ENCODE results near the gene SPATA9.

The SPATA9 gene

DNA sequence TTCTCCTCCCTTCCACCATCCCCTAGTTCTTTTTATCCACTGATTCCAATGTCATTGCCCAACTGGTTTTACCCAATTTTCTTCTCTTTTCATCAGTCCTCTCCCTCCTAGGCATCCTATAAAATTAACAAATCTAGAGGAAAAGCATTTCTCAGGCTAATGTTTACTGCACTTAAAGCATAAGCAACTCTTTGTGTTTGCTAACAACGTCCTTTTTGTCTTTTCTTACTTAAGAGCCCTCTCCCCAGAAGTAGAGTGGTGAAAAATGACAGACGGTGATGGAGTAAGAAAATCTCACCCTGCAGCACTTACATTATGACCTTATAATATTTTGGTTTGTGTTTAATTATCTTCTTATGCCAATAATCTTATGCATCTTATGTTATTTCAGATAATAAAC, 1.6 kb upstream of the SPATA9 start:
- DNase-seq (no peak), ATAC-seq (replicated peaks) (no peak)
- H3K4me3 Mint-ChIP-seq, result no peak overlapping the region
- peaks cover 33 to 46% of the 10 kb centered on the region in 2 donors for H3K27me3 Mint-ChIP-seq
- no peaks in the 10 kb centered on the region for H3K36me3 Mint-ChIP-seq (ENCODE audit: insufficient read depth)
- no peaks in the 10 kb centered on the region for H3K9me3 Mint-ChIP-seq
- H3K27ac Mint-ChIP-seq, result no peak overlapping the region
- no peaks in the 10 kb centered on the region for H3K4me1 Mint-ChIP-seq (ENCODE audit: low read depth in 2 of 2)

DNA sequence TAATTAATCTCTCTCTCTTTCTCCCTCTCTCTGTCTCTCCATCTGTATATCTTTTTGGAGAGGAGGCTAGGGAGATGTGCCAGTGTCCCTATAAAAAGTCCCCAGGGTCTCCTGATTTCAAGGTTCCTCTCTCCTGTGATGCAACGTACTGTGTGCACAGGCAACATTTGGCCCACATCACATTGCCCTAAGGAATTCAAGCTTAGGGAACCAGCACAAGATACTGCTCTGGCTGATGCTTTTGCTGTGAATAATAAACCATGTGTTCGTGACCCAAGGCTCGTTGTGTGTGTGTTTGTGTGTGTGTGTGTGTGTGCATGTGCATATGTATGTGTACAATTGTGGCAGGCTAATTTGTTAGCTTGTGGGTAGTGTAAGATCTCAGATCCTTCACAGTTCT, 9.7 kb downstream of the SPATA9 start:
- ATAC-seq (replicated peaks) (no peak), DNase-seq (no peak)
- Mint-ChIP-seq H3K9me3 (no peaks in the 10 kb centered on the region), H3K4me3 (no peak overlapping the region), H3K36me3 (ENCODE audit: insufficient read depth) (no peaks in the 10 kb centered on the region), H3K4me1 (ENCODE audit: low read depth in 2 of 2) (no peaks in the 10 kb centered on the region), H3K27ac (no peak overlapping the region), H3K27me3 (peaks cover 11 to 14% of the 10 kb centered on the region in 2 donors)

DNA sequence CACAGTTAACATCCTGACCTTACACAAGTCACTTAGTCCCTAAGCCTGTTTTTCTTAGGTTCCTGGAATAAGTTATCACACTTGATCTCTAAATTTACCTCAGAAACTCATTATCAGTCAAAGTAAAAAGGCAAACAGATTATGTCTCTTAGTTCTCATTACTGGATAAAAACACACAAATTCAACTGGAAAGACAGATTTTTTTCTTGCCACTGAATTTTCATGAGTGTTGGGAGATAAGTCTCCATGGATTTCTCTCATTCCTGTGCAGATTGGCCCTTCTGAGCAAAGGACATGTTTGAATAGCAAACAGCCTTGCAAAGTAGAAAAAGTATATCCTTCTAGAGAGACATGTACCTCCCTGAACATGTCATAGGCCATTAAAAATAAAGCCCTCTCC, 10.2 kb downstream of the SPATA9 start:
- Mint-ChIP-seq H3K4me1 (ENCODE audit: low read depth in 2 of 2) (no peaks in the 10 kb centered on the region), H3K36me3 (ENCODE audit: insufficient read depth) (no peaks in the 10 kb centered on the region), H3K4me3 (no peak overlapping the region), H3K27me3 (peaks cover 11 to 14% of the 10 kb centered on the region in 2 donors), H3K27ac (no peak overlapping the region), H3K9me3 (no peaks in the 10 kb centered on the region)
- ATAC-seq (replicated peaks), result no peak
- no peak for DNase-seq

DNA sequence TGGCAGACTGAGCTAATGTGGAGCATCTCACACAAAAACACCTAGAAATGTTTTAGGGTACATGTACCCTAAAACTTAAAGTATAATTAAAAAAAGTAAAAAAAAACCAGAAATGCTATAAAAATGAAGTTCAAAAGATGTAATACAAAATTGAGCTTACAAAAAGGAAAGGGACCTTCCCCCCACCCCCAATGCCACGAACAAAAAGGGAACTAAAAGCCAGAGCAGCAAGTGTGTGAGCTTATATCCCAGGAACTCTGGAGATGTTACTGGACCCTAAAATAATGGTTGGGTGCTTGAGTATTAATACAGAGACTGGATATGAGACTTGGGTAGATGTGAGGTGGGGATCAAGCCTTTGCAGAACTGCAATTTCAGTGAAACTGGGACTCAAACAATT, 11.0 kb downstream of the SPATA9 start:
- H3K27ac Mint-ChIP-seq, result no peak overlapping the region
- H3K4me3 Mint-ChIP-seq, result no peak overlapping the region
- DNase-seq (no peak), ATAC-seq (replicated peaks) (no peak)
- H3K9me3 Mint-ChIP-seq, result no peaks in the 10 kb centered on the region
- peaks cover 6 to 8% of the 10 kb centered on the region in 2 donors for H3K27me3 Mint-ChIP-seq
- no peaks in the 10 kb centered on the region for H3K36me3 Mint-ChIP-seq (ENCODE audit: insufficient read depth)
- no peaks in the 10 kb centered on the region for H3K4me1 Mint-ChIP-seq (ENCODE audit: low read depth in 2 of 2)

DNA sequence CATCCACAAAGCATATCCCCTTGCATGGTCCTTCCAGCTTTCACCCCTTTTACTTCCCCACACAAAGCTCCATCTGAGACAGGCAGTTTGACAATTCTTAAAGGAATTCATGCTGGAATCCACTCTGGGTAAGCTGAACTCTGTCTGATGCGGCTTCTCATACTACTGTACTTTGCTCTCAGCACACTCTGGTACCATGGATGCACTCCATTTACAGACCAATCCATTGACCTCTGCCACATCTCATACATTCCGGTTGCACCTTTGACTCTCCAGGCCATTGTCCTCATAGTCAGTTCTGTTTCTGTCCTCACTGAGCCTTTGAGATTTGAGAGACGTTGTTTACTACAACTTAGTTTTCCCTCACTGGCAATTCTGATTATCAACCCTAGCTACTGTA, 12.2 kb downstream of the SPATA9 start:
- ATAC-seq (replicated peaks) (no peak), DNase-seq (no peak)
- Mint-ChIP-seq H3K4me3 (no peak overlapping the region), H3K9me3 (no peaks in the 10 kb centered on the region), H3K36me3 (ENCODE audit: insufficient read depth) (no peaks in the 10 kb centered on the region), H3K27me3 (no peaks in the 10 kb centered on the region), H3K4me1 (ENCODE audit: low read depth in 2 of 2) (no peaks in the 10 kb centered on the region), H3K27ac (no peak overlapping the region)

DNA sequence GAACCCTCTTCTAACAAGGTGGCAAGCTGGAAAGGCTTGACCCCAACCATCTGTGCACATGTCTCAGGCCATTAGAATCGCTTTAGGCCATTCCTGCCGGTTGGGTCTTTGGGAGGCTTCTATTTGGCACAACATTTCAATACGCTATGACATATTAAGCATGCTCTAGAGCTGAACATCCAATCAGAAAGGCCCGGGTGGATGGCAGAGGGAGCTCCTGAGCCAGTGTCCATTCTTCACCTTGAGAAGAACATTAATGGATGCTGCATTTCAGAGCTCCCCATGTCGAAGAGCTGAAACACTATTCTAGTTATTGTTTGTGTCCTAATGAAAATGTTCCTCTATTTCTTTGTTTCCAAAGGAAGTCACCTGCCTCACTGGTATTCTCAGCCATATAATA, 12.8 kb downstream of the SPATA9 start:
- Mint-ChIP-seq H3K27me3 (no peaks in the 10 kb centered on the region), H3K27ac (no peak overlapping the region), H3K4me3 (no peak overlapping the region), H3K36me3 (ENCODE audit: insufficient read depth) (no peaks in the 10 kb centered on the region), H3K4me1 (ENCODE audit: low read depth in 2 of 2) (peaks cover 0 to 1% of the 10 kb centered on the region in 2 donors), H3K9me3 (no peaks in the 10 kb centered on the region)
- no peak for DNase-seq
- no peak for ATAC-seq (replicated peaks)

DNA sequence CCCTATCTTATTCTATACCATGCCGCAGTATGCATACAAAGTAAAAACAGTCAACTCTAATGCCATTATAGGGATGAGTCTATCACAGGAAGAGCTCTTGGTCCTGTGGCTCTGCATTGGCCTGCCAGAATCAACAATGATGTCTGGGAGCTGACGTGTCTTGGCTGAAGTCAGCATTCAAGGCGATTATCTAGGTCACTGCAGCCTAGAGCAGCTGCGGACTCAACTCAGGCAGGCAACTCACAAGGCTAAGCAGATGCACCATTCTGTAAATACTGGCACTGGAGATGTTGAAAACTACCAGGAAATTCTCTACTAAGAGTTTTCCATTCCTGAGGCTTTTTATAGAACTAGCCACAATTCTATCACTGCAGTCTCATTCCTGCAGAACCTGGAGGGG, 13.3 kb downstream of the SPATA9 start:
- no peak for ATAC-seq (replicated peaks)
- peaks cover 0 to 1% of the 10 kb centered on the region in 2 donors for H3K4me1 Mint-ChIP-seq (ENCODE audit: low read depth in 2 of 2)
- H3K27ac Mint-ChIP-seq, result no peak overlapping the region
- no peaks in the 10 kb centered on the region for H3K36me3 Mint-ChIP-seq (ENCODE audit: insufficient read depth)
- DNase-seq, result no peak
- H3K9me3 Mint-ChIP-seq, result no peaks in the 10 kb centered on the region
- H3K27me3 Mint-ChIP-seq, result no peaks in the 10 kb centered on the region
- H3K4me3 Mint-ChIP-seq, result no peak overlapping the region

DNA sequence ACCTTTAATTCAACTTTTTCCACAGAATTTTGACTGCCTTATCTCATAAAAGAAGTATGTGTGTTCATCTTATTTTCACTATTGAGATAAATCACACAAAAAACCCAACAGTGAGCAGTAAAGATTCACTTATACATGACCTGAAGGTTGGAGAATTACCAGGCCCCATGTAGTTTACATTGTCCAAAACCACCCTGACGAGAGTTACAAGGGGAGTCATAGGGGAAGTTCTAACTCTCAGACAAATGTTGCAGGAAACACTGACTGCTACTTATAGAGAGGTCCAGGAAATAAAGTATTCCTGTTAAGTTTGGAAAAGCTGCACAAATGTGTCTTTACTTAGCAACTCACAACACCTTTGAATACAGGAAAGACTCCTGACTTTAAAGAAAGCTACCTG, 14.1 kb downstream of the SPATA9 start:
- H3K4me1 Mint-ChIP-seq (ENCODE audit: low read depth in 2 of 2), result peaks cover 0 to 1% of the 10 kb centered on the region in 2 donors
- no peaks in the 10 kb centered on the region for H3K9me3 Mint-ChIP-seq
- no peak overlapping the region for H3K4me3 Mint-ChIP-seq
- H3K27me3 Mint-ChIP-seq, result no peaks in the 10 kb centered on the region
- no peak for DNase-seq
- no peak overlapping the region for H3K27ac Mint-ChIP-seq
- ATAC-seq (replicated peaks), result no peak
- H3K36me3 Mint-ChIP-seq (ENCODE audit: insufficient read depth), result no peaks in the 10 kb centered on the region

DNA sequence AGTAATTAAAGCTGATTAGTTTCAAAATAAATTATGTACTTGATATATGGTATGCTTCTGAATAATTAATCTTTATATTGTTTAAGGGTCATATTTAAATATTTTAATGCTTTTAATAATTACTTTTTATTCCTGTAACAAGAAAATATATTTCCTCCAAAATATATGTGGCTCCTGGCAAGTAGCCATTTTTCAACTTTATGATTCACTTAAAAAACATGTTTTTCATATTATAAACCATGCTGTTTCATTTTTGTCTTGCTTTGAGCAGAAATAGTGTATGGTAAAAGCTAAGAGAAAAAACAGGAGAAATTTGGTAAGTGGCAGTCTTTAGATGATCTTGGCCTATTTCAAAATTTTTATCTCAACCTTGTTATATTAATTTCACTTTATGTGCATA, 14.6 kb downstream of the SPATA9 start:
- DNase-seq (no peak), ATAC-seq (replicated peaks) (no peak)
- H3K4me1 Mint-ChIP-seq (ENCODE audit: low read depth in 2 of 2), result peaks cover 0 to 1% of the 10 kb centered on the region in 2 donors
- H3K9me3 Mint-ChIP-seq, result no peaks in the 10 kb centered on the region
- no peak overlapping the region for H3K27ac Mint-ChIP-seq
- H3K36me3 Mint-ChIP-seq (ENCODE audit: insufficient read depth), result no peaks in the 10 kb centered on the region
- H3K27me3 Mint-ChIP-seq, result no peaks in the 10 kb centered on the region
- no peak overlapping the region for H3K4me3 Mint-ChIP-seq

DNA sequence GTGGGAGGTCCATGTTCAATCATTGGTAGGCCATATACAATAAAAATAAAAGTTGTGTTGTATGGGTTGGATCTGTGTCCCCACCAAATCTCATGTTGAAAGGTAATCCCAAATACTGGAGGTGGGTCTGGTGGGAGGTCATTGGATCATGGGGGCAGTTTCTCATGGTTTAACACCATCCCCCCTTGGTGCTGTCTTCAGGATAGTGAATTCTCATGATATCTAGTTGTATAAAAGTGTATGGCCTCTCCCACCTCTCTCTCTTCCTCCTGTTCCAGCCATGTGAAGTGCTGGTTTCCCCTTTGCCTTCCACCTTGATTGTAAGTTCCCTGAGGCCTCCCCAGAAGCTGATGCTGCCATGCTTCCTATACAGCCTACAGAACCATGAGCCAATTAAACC, 15.1 kb downstream of the SPATA9 start:
- Mint-ChIP-seq H3K27me3 (no peaks in the 10 kb centered on the region), H3K9me3 (no peaks in the 10 kb centered on the region), H3K27ac (no peak overlapping the region), H3K4me1 (ENCODE audit: low read depth in 2 of 2) (peaks cover 0 to 1% of the 10 kb centered on the region in 2 donors), H3K4me3 (no peak overlapping the region), H3K36me3 (ENCODE audit: insufficient read depth) (no peaks in the 10 kb centered on the region)
- no peak for DNase-seq
- ATAC-seq (replicated peaks), result no peak

DNA sequence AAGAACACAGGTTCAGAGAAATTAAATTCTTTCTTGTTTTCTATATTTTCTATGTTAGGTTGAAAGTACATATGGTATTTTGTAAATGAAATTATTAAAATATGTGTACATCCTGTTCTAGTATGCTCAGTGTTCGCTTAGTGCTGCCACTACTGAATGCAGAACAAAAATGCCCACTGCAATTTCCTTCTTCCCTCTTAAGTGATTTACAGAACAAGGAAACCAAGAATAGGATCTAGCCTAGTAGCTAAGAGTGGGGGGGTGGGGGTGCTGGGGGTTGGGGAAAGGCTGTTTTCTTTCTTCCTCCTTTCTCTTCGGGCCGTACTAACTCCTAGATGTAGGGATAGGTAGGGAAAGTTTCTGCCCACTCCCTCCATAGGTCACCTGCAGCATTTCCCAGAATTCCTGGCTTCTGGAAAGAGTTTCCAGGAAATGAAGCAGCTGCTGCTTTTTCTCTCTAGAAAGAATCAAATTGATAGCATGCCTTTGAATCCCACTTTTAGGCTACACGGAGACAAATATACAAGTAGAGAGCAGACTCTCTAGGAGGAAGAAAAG, 15.7 kb downstream of the SPATA9 start:
- H3K27me3 Mint-ChIP-seq, result no peaks in the 10 kb centered on the region
- no peaks in the 10 kb centered on the region for H3K9me3 Mint-ChIP-seq
- peaks cover 0 to 1% of the 10 kb centered on the region in 2 donors for H3K4me1 Mint-ChIP-seq (ENCODE audit: low read depth in 2 of 2)
- H3K36me3 Mint-ChIP-seq (ENCODE audit: insufficient read depth), result no peaks in the 10 kb centered on the region
- no peak overlapping the region for H3K4me3 Mint-ChIP-seq
- no peak overlapping the region for H3K27ac Mint-ChIP-seq
- ATAC-seq (replicated peaks) (no peak), DNase-seq (no peak)

DNA sequence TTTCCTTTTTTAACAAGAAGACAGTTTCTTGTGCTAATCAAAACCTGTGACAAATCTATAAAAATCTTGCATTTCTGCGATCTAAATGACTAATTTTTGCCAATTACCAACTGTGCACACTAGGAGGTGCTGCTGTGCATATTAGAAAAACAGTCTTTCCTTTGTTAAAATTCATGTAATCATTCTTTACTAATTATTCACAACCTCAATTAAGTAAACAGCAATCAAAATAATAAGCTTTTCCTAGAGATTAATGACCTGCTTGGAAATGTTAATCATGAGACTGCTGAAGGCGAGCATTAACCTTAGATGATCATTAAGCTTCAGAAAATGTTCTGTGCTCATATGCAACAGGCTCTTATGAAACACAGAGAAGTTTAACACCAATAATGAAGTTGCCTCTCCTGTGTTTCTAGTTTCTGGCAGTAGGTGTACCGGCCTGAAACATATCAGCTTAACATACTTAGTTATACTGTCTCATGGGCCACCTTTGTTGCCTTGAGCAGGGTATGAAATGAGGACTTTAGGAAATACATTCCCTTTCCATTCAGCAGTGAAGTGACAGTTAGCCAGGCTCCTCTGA, 18.5 kb downstream of the SPATA9 start:
- H3K4me1 Mint-ChIP-seq (ENCODE audit: low read depth in 2 of 2), result peaks cover 0 to 1% of the 10 kb centered on the region in 2 donors
- ATAC-seq (replicated peaks) (peak; percentile 48), DNase-seq (peak; percentile 28 to 40 (median 29))
- H3K27ac Mint-ChIP-seq, result no peak overlapping the region
- H3K4me3 Mint-ChIP-seq, result no peak overlapping the region
- no peaks in the 10 kb centered on the region for H3K36me3 Mint-ChIP-seq (ENCODE audit: insufficient read depth)
- H3K9me3 Mint-ChIP-seq, result no peaks in the 10 kb centered on the region
- H3K27me3 Mint-ChIP-seq, result no peaks in the 10 kb centered on the region

DNA sequence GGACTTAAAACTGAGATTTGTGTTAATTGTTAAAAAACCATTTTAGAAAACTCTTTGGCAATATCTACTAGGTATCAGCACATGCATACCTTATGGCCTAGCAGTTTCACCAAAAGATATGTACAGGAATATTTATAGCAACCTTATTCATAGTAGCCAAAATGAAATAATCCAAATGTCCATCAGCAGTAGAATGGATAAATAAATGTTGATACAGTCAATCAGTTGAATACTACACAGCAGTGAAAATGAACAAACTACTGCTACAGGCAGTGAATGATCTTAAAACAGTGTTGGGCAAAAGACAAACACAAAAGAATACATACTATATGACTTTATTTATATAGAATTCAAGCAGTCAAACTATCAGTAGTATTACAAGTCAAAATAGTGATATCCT, 19.8 kb downstream of the SPATA9 start:
- DNase-seq, result no peak
- no peaks in the 10 kb centered on the region for H3K9me3 Mint-ChIP-seq

DNA sequence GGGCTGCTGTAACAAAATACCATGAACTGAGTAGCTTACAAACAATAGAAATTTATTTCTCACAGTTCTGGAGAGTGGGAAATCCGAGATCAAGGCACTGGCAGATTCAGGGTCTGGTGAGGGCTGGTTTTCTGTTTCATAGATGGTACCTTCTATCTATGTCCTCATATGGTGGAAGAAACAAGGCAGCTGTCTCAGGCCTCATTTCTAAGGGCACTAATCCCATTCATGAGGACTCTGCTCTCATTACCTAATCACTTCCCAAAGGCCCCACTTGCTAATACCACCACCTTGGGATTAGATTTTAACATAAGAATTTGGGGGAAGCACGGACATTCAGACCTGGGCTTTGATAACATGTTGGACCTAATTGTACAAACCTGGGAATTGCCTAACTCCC, 22.7 kb downstream of the SPATA9 start:
- no peak for ATAC-seq (replicated peaks)
- H3K36me3 Mint-ChIP-seq (ENCODE audit: insufficient read depth), result no peaks in the 10 kb centered on the region
- no peaks in the 10 kb centered on the region for H3K27me3 Mint-ChIP-seq
- H3K9me3 Mint-ChIP-seq, result no peaks in the 10 kb centered on the region
- DNase-seq, result no peak
- no peak overlapping the region for H3K4me3 Mint-ChIP-seq
- no peak overlapping the region for H3K27ac Mint-ChIP-seq
- H3K4me1 Mint-ChIP-seq (ENCODE audit: low read depth in 2 of 2), result no peaks in the 10 kb centered on the region

More for the DNA sequence above, 19.8 kb downstream of the SPATA9 start:
- H3K4me3 Mint-ChIP-seq, result no peak overlapping the region
- ATAC-seq (replicated peaks), result no peak
- no peaks in the 10 kb centered on the region for H3K36me3 Mint-ChIP-seq (ENCODE audit: insufficient read depth)
- H3K27ac Mint-ChIP-seq, result no peak overlapping the region
- no peaks in the 10 kb centered on the region for H3K27me3 Mint-ChIP-seq
- H3K4me1 Mint-ChIP-seq (ENCODE audit: low read depth in 2 of 2), result peaks cover 0 to 1% of the 10 kb centered on the region in 2 donors
